HepG2 (cell line): Measurements from ENCODE around the gene PRKACA. TPM values are rescaled to one million over a fixed set of nuclear protein-coding genes. Genes with fewer than 3 reads are reported as not detected.

Source experiments
- ATAC-seq: fragments of 200-7000 bp; cut with Tn5 transposase; 3 replicates; pipeline ENCODE4 v1.9.1; 2020; ENCODE audit warnings: mild to moderate bottlenecking, moderate library complexity
- BruUV-seq: library from RNA; stranded (reverse); fragments of 400-500 nt; replicated peaks from 2 replicates; lab custom pipeline; 2021; lab: Mats Ljungman, UMichigan
- CTCF ChIA-PET: fragments of 300-600 bp; formaldehyde crosslinking; extraction: SDS; loops from one replicate; lab custom pipeline; 2021; ENCODE audit warnings: low total read pairs, inconsistent platforms, low intra/inter-chr PET ratio; lab: Yijun Ruan, JAX
- POLR2A ChIA-PET: fragments of 350-600 bp; sonication (Branson Sonifier 250); formaldehyde crosslinking; loops from one replicate; lab custom pipeline; 2020; ENCODE audit warnings: antibody characterized with exemption, inconsistent platforms; lab: Yijun Ruan, JAX
- DNase-seq: peaks from one replicate; pipeline ENCODE4 v3.0.0-alpha.2; 2015; ENCODE audit warnings: low spot score
- FAIRE-seq: peaks from 3 replicates; lab custom pipeline; 2011; peaks lifted over from hg19 to GRCh38; lab: Jason Lieb, UNC
- H2AFZ ChIP-seq: one replicate; pipeline ENCODE4 v1.6.1; 2011; ENCODE audit warnings: low read length, inconsistent platforms
- H3K27ac ChIP-seq: fragments of 300-600 bp; 3 replicates; pipeline ENCODE4 v1.8.0; 2011; ENCODE audit warnings: mixed run types, mild to moderate bottlenecking, mixed read lengths, low read length, inconsistent platforms; ENCODE audit not compliant: insufficient read depth; ENCODE audit errors: extremely low read length
- H3K27me3 ChIP-seq, 2 experiments: fragments of 200-600 bp in 1 of 2; 2 replicates in 1 of 2; 3 replicates in 1 of 2; pipeline versions ENCODE4 v1.6.0 to v1.8.0; 2011; ENCODE audit warnings: low read length in 2 of 2, mild to moderate bottlenecking in 2 of 2, moderate library complexity in 2 of 2, inconsistent platforms in 1 of 2; ENCODE audit not compliant: insufficient read depth in 2 of 2, control insufficient read depth in 1 of 2
- H3K36me3 ChIP-seq, 2 experiments: fragments of 200-600 bp in 1 of 2; replicated peaks in 1 of 2; 2 replicates in 1 of 2; 3 replicates in 1 of 2; pipeline versions ENCODE4 v1.5.1 to v1.8.0; 2011; ENCODE audit warnings: low read length in 2 of 2, inconsistent platforms in 1 of 2; ENCODE audit not compliant: insufficient read depth in 2 of 2, control insufficient read depth in 1 of 2
- H3K4me1 ChIP-seq: 2 replicates; pipeline ENCODE4 v1.5.1; 2012; ENCODE audit warnings: low read length, inconsistent platforms; ENCODE audit not compliant: insufficient read depth
- H3K4me2 ChIP-seq: 2 replicates; pipeline ENCODE4 v1.6.0; 2011; ENCODE audit warnings: low read depth, low read length, inconsistent platforms
- H3K4me3 ChIP-seq, 3 experiments: fragments of 200-600 bp in 1 of 3; sonication (generic), shearing (Covaris generic) in 1 of 3; replicated peaks in 1 of 3; 2 replicates each; pipeline ENCODE4 v1.5.1; 2011 to 2016; ENCODE audit warnings: low read length in 3 of 3, inconsistent platforms in 2 of 3, low read depth in 2 of 3, mild to moderate bottlenecking in 2 of 3, control low read depth in 1 of 3, mixed read lengths in 1 of 3; ENCODE audit not compliant: insufficient read depth in 1 of 3
- H3K79me2 ChIP-seq: one replicate; pipeline ENCODE4 v1.6.1; 2011; ENCODE audit warnings: low read length, inconsistent platforms; ENCODE audit not compliant: insufficient read depth
- H3K9ac ChIP-seq: 2 replicates; pipeline ENCODE4 v1.6.0; 2011; ENCODE audit warnings: mild to moderate bottlenecking, low read depth, low read length, inconsistent platforms; ENCODE audit not compliant: insufficient read depth
- H3K9me3 ChIP-seq: 2 replicates; pipeline ENCODE4 v1.5.1; 2012; ENCODE audit warnings: mild to moderate bottlenecking, low read length
- H4K20me1 ChIP-seq: 2 replicates; pipeline ENCODE4 v1.6.0; 2011; ENCODE audit warnings: inconsistent platforms, mild to moderate bottlenecking, low read length, moderate library complexity; ENCODE audit not compliant: insufficient read depth
- EED ChIP-seq: sonication (generic); formaldehyde crosslinking; IDR thresholded peaks from 2 replicates; pipeline ENCODE4 v1.5.0; 2020; ENCODE audit warnings: mild to moderate bottlenecking, missing genetic modification reagents
- HCFC1 ChIP-seq: fragments of 150-350 bp; IDR thresholded peaks from 2 replicates; pipeline ENCODE4 v1.6.1; 2014; ENCODE audit warnings: low read depth, low read length
- RFXAP ChIP-seq: sonication (generic); formaldehyde crosslinking; IDR thresholded peaks from 2 replicates; pipeline ENCODE4 v1.4.0; 2020; ENCODE audit warnings: missing genetic modification reagents, borderline replicate concordance
- SCMH1 ChIP-seq: sonication (generic); formaldehyde crosslinking; IDR thresholded peaks from 2 replicates; pipeline ENCODE4 v1.9.0; 2021; ENCODE audit warnings: missing genetic modification reagents, mild to moderate bottlenecking, borderline replicate concordance
- ZFP36 ChIP-seq: fragments of 150-350 bp; IDR thresholded peaks from 2 replicates; pipeline ENCODE4 v1.6.1; 2018; ENCODE audit warnings: borderline replicate concordance, low read length, low read depth; ENCODE audit not compliant: partially characterized antibody
- ZNF333 ChIP-seq: sonication (generic); formaldehyde crosslinking; IDR thresholded peaks from 2 replicates; pipeline ENCODE4 v1.4.0; 2020; ENCODE audit warnings: mild to moderate bottlenecking, missing genetic modification reagents, borderline replicate concordance
- ZNF484 ChIP-seq: sonication (generic); formaldehyde crosslinking; IDR thresholded peaks from 2 replicates; pipeline ENCODE4 v1.5.1; 2020; ENCODE audit warnings: mild to moderate bottlenecking, low read depth, missing genetic modification reagents, borderline replicate concordance
- ZNF563 ChIP-seq: sonication (generic); formaldehyde crosslinking; IDR thresholded peaks from 2 replicates; pipeline ENCODE4 v1.8.0; 2022; ENCODE audit warnings: mild to moderate bottlenecking, moderate library complexity, missing genetic modification reagents
- ZNF768 ChIP-seq: sonication (generic); formaldehyde crosslinking; IDR thresholded peaks from 2 replicates; pipeline ENCODE4 v1.4.0; 2020; ENCODE audit warnings: missing genetic modification reagents
- ZNF891 ChIP-seq: sonication (generic); formaldehyde crosslinking; IDR thresholded peaks from 2 replicates; pipeline ENCODE4 v1.5.0; 2020; ENCODE audit warnings: mild to moderate bottlenecking, missing genetic modification reagents
- ZSCAN31 ChIP-seq: sonication (generic); formaldehyde crosslinking; IDR thresholded peaks from 2 replicates; pipeline ENCODE4 v1.5.0; 2020; ENCODE audit warnings: low read depth, mild to moderate bottlenecking, missing genetic modification reagents
- WGBS: methylation state at CpG from one replicate; pipeline ENCODE4 v1.1.6; 2017; ENCODE audit warnings: low lambda C conversion rate; 5-methylcytosine and 5-hydroxymethylcytosine counted together
- in situ Hi-C: cut with HindIII; loops from 2 replicates; pipeline ENCODE4 v1.10.0; 2017; ENCODE audit warnings: low pct_unique_long_range_greater_than_20kb; ENCODE audit not compliant: extremely low pct_ligation_motif_present
- intact Hi-C: fragments of 100-400 bp; cut with micrococcal nuclease; formaldehyde crosslinking; loops from one replicate; pipeline ENCODE4 v1.10.0; 2022; ENCODE audit not compliant: unreplicated experiment
- polyA plus RNA-seq, 8 experiments: library from polyadenylated mRNA; depleted of rRNA in 3 of 8; stranded (reverse) in 7 of 8; unstranded in 1 of 8; fragments of >200 nt; fragmentation: Illumina TruSeq in 4 of 8; extraction: Trizol in 4 of 8; gene quantifications; 2 replicates each; pipeline versions ENCODE4 v1.2.1 to v1.2.3, GENCODE V29; 2011 to 2016; ENCODE audit warnings: low read depth in 4 of 8, missing spikeins in 1 of 8, mixed read lengths in 1 of 8; ENCODE audit not compliant: insufficient read depth in 1 of 8
- total RNA-seq, 5 experiments: library from RNA; depleted of rRNA; stranded (reverse); fragments of >200 nt; fragmentation: Illumina TruSeq; extraction: Trizol; gene quantifications; 2 replicates each; pipeline ENCODE4 v1.2.3, GENCODE V29; 2016; ENCODE audit warnings: low read depth in 1 of 5
- TF ChIP-seq, protein P1 (sequence below): sonication (generic); formaldehyde crosslinking; IDR thresholded peaks from 2 replicates; pipeline ENCODE4 v1.8.0; 2022; ENCODE audit warnings: low read depth, missing genetic modification reagents

The PRKACA gene
- total and polyA plus RNA-seq, 2 of the 13 experiments (the other 11 are each of a cell fraction or from before 2014, with no cell fraction given), result 11.0 to 18.2 TPM

GRCh38 chr19:14081797-14082674 is 35.5 kb downstream of the PRKACA start:
- Histone ChIP-seq H2AFZ (no peak overlapping the region), H3K27me3 (no peaks in the 10 kb centered on the region; a peak in 1 of 5 replicates), H3K9me3 (no peaks in the 10 kb centered on the region), H3K27ac (peak overlapping the region; percentile 78), H3K9ac (peak overlapping the region; percentile 92), H3K4me2 (peak overlapping the region; percentile 95), H3K79me2 (peaks cover 5% of the 10 kb centered on the region), H3K4me1 (peaks cover 44% of the 10 kb centered on the region), H4K20me1 (no peaks in the 10 kb centered on the region), H3K4me3 (peak overlapping the region; percentile 78 to 95 (median 87)), H3K36me3 (no peaks in the 10 kb centered on the region)
- WGBS, result 19% methylated on average over 9 of the region's 24 CpGs
- intact Hi-C loops, result loop anchor here (2.0 to 5.0 kb wide), 2 partner anchors 35 to 55 kb away; partner anchors contain the start of genes ASF1B and PRKACA
- CTCF ChIA-PET, result no interaction called here
- DNase-seq (no peak), ATAC-seq (no peak; the same call in 2 of the 3 replicates), FAIRE-seq (peak; percentile 23)
- in situ Hi-C loops, result no loop called here
- BruUV-seq, result TSS peak; percentile 79
- POLR2A ChIA-PET, result interaction anchor here (0.6 to 3.4 kb wide), 7 partner anchors 10 to 1331 kb away, joined by 3 to 14 read pairs (median 5); partner anchors contain the start of genes ASF1B, MISP3 and PRKACA
- TF ChIP-seq ZSCAN31 (CRISPR knock-in tag) (peak; percentile 4; the same call in 1 of the 2 replicates), ZNF333 (CRISPR knock-in tag) (peak; percentile 43; the same call in 1 of the 2 replicates), RFXAP (CRISPR knock-in tag) (no peak), ZNF484 (CRISPR knock-in tag) (0 out of 2 replicates have a peak, but pooled peaks have one; percentile 67), ZFP36 (peak; percentile 16), ZNF563 (CRISPR knock-in tag) (peak; percentile 11; the same call in 1 of the 2 replicates), EED (CRISPR knock-in tag) (0 out of 2 replicates have a peak, but pooled peaks have one; percentile 38), ZNF891 (CRISPR knock-in tag) (peak; percentile 57; the same call in 1 of the 2 replicates), ZNF768 (CRISPR knock-in tag) (peak; percentile 88), SCMH1 (no peak), HCFC1 (no peak)
- TF ChIP-seq, protein P1, sequence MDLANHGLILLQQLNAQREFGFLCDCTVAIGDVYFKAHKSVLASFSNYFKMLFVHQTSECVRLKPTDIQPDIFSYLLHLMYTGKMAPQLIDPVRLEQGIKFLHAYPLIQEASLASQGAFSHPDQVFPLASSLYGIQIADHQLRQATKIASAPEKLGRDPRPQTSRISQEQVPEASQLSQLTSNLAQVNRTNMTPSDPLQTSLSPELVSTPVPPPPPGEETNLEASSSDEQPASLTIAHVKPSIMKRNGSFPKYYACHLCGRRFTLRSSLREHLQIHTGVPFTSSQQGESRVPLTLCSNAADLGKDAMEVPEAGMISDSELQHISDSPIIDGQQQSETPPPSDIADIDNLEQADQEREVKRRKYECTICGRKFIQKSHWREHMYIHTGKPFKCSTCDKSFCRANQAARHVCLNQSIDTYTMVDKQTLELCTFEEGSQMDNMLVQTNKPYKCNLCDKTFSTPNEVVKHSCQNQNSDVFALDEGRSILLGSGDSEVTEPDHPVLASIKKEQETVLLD (CRISPR knock-in tag), result no peak; the same call in 1 of the 2 replicates
